H9 (cell line): ENCODE data around the gene NOVA2. TPM values are rescaled to one million over a fixed set of nuclear protein-coding genes. Genes with fewer than 3 reads are reported as not detected.

ENCODE experiments used
- DNase-seq: peaks from one replicate; pipeline ENCODE4 v3.0.0-alpha.2; 2017
- H2AFZ ChIP-seq: one replicate; pipeline ENCODE4 v1.6.1; 2013; ENCODE audit warnings: mild to moderate bottlenecking, low read length, control low read depth, moderate library complexity
- H2AK5ac ChIP-seq: 2 replicates; pipeline ENCODE4 v1.6.1; 2013; ENCODE audit warnings: low read length, control low read depth, mixed read lengths; ENCODE audit not compliant: insufficient read length
- H2BK120ac ChIP-seq: one replicate; pipeline ENCODE4 v1.6.1; 2013; ENCODE audit warnings: low read depth, mild to moderate bottlenecking, low read length, control low read depth, inconsistent platforms; ENCODE audit not compliant: poor library complexity, severe bottlenecking
- H2BK12ac ChIP-seq: 2 replicates; pipeline ENCODE4 v1.6.1; 2013; ENCODE audit warnings: low read length, control low read depth, mixed read lengths, low read depth; ENCODE audit not compliant: insufficient read length
- H2BK15ac ChIP-seq: 2 replicates; pipeline ENCODE4 v1.6.1; 2013; ENCODE audit warnings: low read depth, low read length, control low read depth
- H2BK20ac ChIP-seq: one replicate; pipeline ENCODE4 v1.6.1; 2013; ENCODE audit warnings: low read depth, mild to moderate bottlenecking, low read length, control low read depth, inconsistent platforms; ENCODE audit not compliant: poor library complexity, severe bottlenecking
- H2BK5ac ChIP-seq: 2 replicates; pipeline ENCODE4 v1.6.1; 2013; ENCODE audit warnings: low read length, control low read depth, mixed read lengths; ENCODE audit not compliant: insufficient read length
- H3K14ac ChIP-seq: 2 replicates; pipeline ENCODE4 v1.6.1; 2013; ENCODE audit warnings: low read length, control low read depth; ENCODE audit not compliant: insufficient read depth
- H3K18ac ChIP-seq: 2 replicates; pipeline ENCODE4 v1.6.1; 2013; ENCODE audit warnings: low read depth, mild to moderate bottlenecking, mixed read lengths, low read length, control low read depth; ENCODE audit not compliant: insufficient read length
- H3K23ac ChIP-seq: 2 replicates; pipeline ENCODE4 v1.6.1; 2013; ENCODE audit warnings: low read length, control low read depth, mixed read lengths, low read depth; ENCODE audit not compliant: insufficient read length
- H3K23me2 ChIP-seq: 2 replicates; pipeline ENCODE4 v1.6.1; 2013; ENCODE audit warnings: low read depth, mild to moderate bottlenecking, mixed read lengths, low read length, control low read depth; ENCODE audit not compliant: insufficient read length, poor library complexity, severe bottlenecking
- H3K27ac ChIP-seq: 2 replicates; pipeline ENCODE4 v1.5.1; 2013; ENCODE audit warnings: low read length, control low read depth, mixed read lengths, low read depth; ENCODE audit not compliant: insufficient read length
- H3K27me3 ChIP-seq: 2 replicates; pipeline ENCODE4 v1.6.1; 2013; ENCODE audit warnings: low read length, control low read depth, inconsistent platforms; ENCODE audit not compliant: insufficient read depth
- H3K4ac ChIP-seq: 2 replicates; pipeline ENCODE4 v1.6.1; 2013; ENCODE audit warnings: low read depth, mild to moderate bottlenecking, control low read depth, inconsistent platforms, low read length, moderate library complexity
- H3K4me1 ChIP-seq: 2 replicates; pipeline ENCODE4 v1.6.1; 2013; ENCODE audit warnings: low read length, control low read depth, inconsistent platforms; ENCODE audit not compliant: insufficient read depth
- H3K4me2 ChIP-seq: 2 replicates; pipeline ENCODE4 v1.6.1; 2013; ENCODE audit warnings: low read length, control low read depth, mixed read lengths; ENCODE audit not compliant: insufficient read length, insufficient read depth
- H3K56ac ChIP-seq: 2 replicates; pipeline ENCODE4 v1.6.1; 2013; ENCODE audit warnings: low read depth, mild to moderate bottlenecking, mixed read lengths, low read length, control low read depth; ENCODE audit not compliant: insufficient read length
- H3K79me1 ChIP-seq: 2 replicates; pipeline ENCODE4 v1.6.1; 2013; ENCODE audit warnings: low read depth, mild to moderate bottlenecking, moderate library complexity, low read length, control low read depth, inconsistent platforms; ENCODE audit not compliant: insufficient read depth, poor library complexity, severe bottlenecking
- H3K79me2 ChIP-seq: 2 replicates; pipeline ENCODE4 v1.6.1; 2013; ENCODE audit warnings: low read length, control low read depth, inconsistent platforms; ENCODE audit not compliant: insufficient read depth
- H3K9ac ChIP-seq: 2 replicates; pipeline ENCODE4 v1.6.1; 2013; ENCODE audit warnings: low read length, control low read depth, mixed read lengths; ENCODE audit not compliant: insufficient read length; ENCODE audit errors: extremely low read depth
- H3K9me3 ChIP-seq: one replicate; pipeline ENCODE4 v1.6.1; 2013; ENCODE audit warnings: low read depth, low read length, inconsistent platforms; ENCODE audit not compliant: control insufficient read depth
- H3T11ph ChIP-seq: one replicate; pipeline ENCODE4 v1.6.1; 2013; ENCODE audit warnings: mild to moderate bottlenecking, low read length, control low read depth, inconsistent platforms
- H4K20me1 ChIP-seq: one replicate; pipeline ENCODE4 v1.6.1; 2013; ENCODE audit not compliant: control insufficient read depth, insufficient read length, insufficient read depth
- H4K5ac ChIP-seq: 2 replicates; pipeline ENCODE4 v1.6.1; 2013; ENCODE audit warnings: low read depth, mild to moderate bottlenecking, mixed read lengths, low read length, control low read depth; ENCODE audit not compliant: insufficient read length
- H4K8ac ChIP-seq: replicated peaks from 2 replicates; pipeline ENCODE4 v1.6.1; 2013; ENCODE audit warnings: low read length, control low read depth, mixed read lengths, low read depth; ENCODE audit not compliant: insufficient read length
- H4K91ac ChIP-seq: 2 replicates; pipeline ENCODE4 v1.6.1; 2013; ENCODE audit warnings: low read depth, mild to moderate bottlenecking, moderate library complexity, mixed read lengths, low read length, control low read depth; ENCODE audit not compliant: insufficient read length
- H3K27ac Mint-ChIP-seq, 3 experiments: 2 replicates in 2 of 3; 3 replicates in 1 of 3; pipeline ENCODE4 v1.8.0; 2020 to 2021; ENCODE audit warnings: mixed read lengths in 3 of 3, mild to moderate bottlenecking in 1 of 3, moderate library complexity in 1 of 3
- H3K27me3 Mint-ChIP-seq: 2 replicates; pipeline ENCODE4 v1.8.0; 2021; ENCODE audit warnings: low read depth, mild to moderate bottlenecking, moderate library complexity, mixed read lengths
- H3K36me3 Mint-ChIP-seq, 3 experiments: 2 replicates in 2 of 3; 3 replicates in 1 of 3; pipeline ENCODE4 v1.8.0; 2020 to 2021; ENCODE audit warnings: low read depth in 3 of 3, mixed read lengths in 3 of 3; ENCODE audit not compliant: insufficient read depth in 1 of 3
- H3K4me1 Mint-ChIP-seq, 2 experiments: 2 replicates each; pipeline ENCODE4 v1.8.0; 2020; ENCODE audit warnings: mixed read lengths in 2 of 2
- H3K4me3 Mint-ChIP-seq, 2 experiments: 2 replicates in 1 of 2; 3 replicates in 1 of 2; pipeline ENCODE4 v1.8.0; 2020 to 2021; ENCODE audit warnings: mild to moderate bottlenecking in 2 of 2, mixed read lengths in 2 of 2, moderate library complexity in 1 of 2
- H3K9me3 Mint-ChIP-seq, 2 experiments: 2 replicates in 1 of 2; 3 replicates in 1 of 2; pipeline ENCODE4 v1.8.0; 2020; ENCODE audit warnings: mild to moderate bottlenecking in 2 of 2, mixed read lengths in 2 of 2, moderate library complexity in 1 of 2
- CTCF ChIP-seq: fragments of 200-600 bp; sonication (generic); conservative IDR thresholded peaks from 3 replicates; pipeline ENCODE4 v1.8.0; 2021; ENCODE audit warnings: antibody characterized with exemption, mild to moderate bottlenecking
- WGBS: extraction: QIAGEN DNeasy Blood & Tissue Kit; methylation state at CpG from one replicate; pipeline ENCODE4 v1.1.7; 2013; ENCODE audit warnings: missing lambda C conversion rate, low lambda C conversion rate, mixed read lengths; ENCODE audit not compliant: insufficient read length; ENCODE audit errors: extremely low coverage; 5-methylcytosine and 5-hydroxymethylcytosine counted together
- total RNA-seq: library from RNA; stranded (reverse); gene quantifications from 2 replicates; pipeline ENCODE4 v1.2.1, GENCODE V29; 2021

Gene NOVA2
- total RNA-seq, 1 experiment from 2014 or later = 8.8 TPM

- Histone ChIP-seq H3K23ac (no peak overlapping the region), H4K20me1 (no peaks in the 10 kb centered on the region), H3K56ac (no peak overlapping the region), H3K14ac (no peak overlapping the region), H4K91ac (no peak overlapping the region), H3K79me1 (no peaks in the 10 kb centered on the region), H3K27ac (no peak overlapping the region), H3K9ac (no peak overlapping the region), H3K23me2 (no peaks in the 10 kb centered on the region), H2BK120ac (no peak overlapping the region), H2AFZ (no peak overlapping the region), H2BK20ac (no peak overlapping the region), H3K4me1 (no peaks in the 10 kb centered on the region), H2AK5ac (no peak overlapping the region), H3K18ac (no peak overlapping the region), H3K4me2 (no peak overlapping the region), H4K5ac (no peak overlapping the region), H3T11ph (no peak overlapping the region), H4K8ac (no peak overlapping the region), H3K79me2 (no peaks in the 10 kb centered on the region), H3K4ac (no peak overlapping the region), H3K9me3 (no peaks in the 10 kb centered on the region), H2BK15ac (no peak overlapping the region), H2BK5ac (no peak overlapping the region), H3K27me3 (no peaks in the 10 kb centered on the region), H2BK12ac (no peak overlapping the region)
- no CpG with 5 or more reads among the region's 67 CpGs for WGBS
- DNase-seq = no peak
- Mint-ChIP-seq H3K9me3 (no peaks in the 10 kb centered on the region), H3K4me1 (peaks cover 5 to 24% of the 10 kb centered on the region in 2 experiments; a peak in 3 of 4 replicates), H3K27ac (no peak overlapping the region), H3K4me3 (no peak overlapping the region), H3K27me3 (peaks cover 15% of the 10 kb centered on the region), H3K36me3 (peaks cover 0 to 9% (median 4%) of the 10 kb centered on the region in 3 experiments; a peak in 3 of 7 replicates)
- no peak for TF ChIP-seq CTCF
Observed at GRCh38 chr19:45939792-45940514, 33.7 kb downstream of the NOVA2 start.
